Stimulated activated CD4-positive, alpha-beta T cell treated with anti-CD3 and anti-CD28 coated beads, Interleukin-4, amount 100 ng/mL, for 24 hours (primary cell): ENCODE data around the gene ZXDC.

ENCODE experiments used
- DNase-seq: peaks from one replicate; pipeline ENCODE4 v3.0.0-alpha.2; 2020

The ZXDC gene

DNA sequence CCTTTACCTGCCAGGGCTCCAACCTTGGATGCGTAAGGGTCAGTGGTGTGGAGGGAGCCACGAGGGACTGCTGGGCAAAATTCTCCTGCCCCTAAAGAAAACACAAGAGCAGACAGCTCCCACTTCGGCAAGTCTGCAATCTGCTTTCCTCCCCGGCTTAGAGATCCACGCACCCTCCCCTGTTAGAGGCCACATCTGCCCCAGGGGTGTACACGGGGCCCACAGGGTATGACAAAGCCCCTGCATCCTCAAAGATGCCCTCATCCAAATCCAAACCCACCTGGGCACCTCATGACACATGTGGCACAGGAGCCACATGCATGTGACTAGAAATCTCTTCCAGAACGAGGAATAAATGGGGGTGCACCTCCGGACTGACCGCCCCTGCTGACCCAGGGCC is 25.5 kb downstream of the ZXDC start:
- DNase-seq, result no peak

DNA sequence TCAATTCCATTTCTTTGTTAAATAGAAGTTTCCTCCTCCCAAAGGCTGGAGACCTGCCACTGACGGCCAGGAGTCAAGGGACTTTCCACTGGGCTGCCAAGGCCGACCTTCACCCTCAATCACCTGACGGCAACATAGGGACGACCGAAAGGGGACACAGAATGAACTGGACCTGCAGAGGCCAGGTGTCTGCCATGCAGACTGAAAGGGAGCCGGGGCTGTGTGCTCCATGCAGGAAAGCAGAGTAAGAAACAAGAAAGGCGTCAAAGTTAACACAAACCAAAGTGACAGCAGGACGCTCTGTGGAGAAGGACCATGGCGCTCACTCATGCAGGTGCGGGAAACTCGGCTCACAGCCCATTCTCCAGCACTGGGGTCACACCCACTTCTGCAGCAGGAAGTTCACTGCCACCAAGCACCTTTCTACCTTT is 26.1 kb downstream of the ZXDC start:
- no peak for DNase-seq

DNA sequence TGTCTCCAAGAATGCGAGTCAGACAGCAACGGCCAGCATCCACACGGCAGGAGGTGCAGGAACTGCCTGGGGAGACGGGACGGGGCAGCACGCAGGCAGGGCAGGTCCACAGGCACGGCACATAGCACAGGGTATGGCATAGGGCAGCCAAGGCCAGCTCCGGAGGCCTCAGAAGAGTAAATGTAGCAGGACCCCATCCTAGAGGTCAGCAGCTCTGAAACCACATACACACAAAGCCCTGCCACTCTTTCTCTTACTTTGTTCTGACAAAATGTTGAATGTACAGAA is 26.9 kb downstream of the ZXDC start:
- no peak for DNase-seq

DNA sequence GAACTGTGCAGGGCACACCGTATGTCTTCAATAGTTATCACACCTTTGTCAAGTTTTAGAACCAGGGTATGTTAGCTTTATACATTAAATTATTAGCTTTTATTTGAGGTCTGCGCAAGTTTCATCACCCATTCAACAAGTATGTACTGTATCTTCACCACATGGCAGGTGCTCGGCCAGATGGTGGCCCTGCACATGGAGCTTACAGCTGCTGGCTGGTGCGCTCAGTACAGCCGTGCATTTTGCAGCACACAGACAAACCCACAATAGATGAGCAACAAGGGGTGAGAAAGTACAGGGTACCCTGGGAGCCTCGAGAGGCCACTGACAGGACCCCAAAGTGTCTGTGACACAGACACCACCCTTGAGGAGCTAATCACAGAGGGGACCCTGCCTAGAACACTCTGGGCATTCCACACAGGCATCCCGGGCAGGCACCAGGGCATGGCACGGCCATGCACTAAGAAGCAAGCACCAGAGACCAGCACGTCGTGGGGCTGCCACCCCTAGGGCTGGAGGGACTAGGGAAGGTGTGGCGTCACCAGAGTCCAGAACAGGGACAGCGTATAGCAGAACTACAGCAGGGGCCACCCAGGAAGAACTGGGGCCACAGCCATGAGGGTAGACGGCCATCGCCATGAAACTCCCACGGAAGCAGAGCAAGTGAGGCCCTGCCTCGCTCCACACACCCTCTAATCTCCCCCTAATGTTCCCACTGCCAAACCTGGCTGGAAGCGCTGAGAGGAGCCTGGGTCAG is 27.4 kb downstream of the ZXDC start:
- no peak for DNase-seq

DNA sequence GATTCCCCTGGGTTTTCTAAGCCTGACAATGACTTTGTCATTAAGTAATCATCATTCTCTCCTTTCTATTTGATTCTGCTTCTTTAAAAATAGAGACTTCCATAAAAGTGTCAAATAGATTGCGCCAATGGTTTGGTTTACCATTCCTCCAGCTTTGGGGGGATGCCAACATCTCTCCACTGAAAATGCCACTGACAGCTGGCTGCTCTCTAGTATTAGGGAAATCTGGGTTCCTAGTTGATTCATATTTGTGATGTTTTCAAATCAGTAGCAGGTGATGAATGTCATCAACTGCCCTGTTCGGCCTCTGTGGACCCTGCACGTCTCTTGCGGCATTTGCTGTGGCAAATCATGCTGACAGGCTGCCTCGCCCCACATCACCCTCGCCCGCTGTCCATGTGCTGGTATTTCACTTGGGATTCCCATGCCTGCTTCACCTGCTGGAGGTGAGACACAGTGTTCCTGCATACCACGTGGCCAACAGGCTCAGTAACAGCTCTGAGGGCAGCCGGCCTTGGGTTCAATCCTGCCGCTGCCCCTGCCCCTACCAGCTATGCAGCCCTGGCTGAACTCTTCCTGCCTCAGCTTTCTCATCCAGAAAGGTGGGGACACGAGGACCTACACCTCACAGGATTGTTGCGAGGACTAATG is 28.1 kb downstream of the ZXDC start:
- no peak for DNase-seq

DNA sequence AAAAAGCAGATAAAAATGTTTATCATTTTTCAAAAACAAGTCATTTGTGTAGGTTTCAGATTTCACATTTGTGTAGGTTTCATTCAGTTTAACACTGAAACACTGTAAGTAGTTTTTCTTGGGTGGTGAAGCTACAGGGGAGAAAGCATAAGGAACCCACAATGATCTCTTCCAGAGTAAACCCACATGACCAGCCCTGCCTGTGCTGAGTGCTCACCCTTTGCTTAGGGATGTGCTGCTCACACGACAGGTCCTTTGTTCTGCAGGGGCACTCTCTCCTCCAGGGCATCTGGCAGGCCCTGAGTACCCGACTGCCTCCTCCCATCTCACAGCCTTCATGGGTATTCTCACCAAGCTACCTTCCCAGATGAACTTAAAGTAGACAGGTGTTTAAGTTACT is 28.9 kb downstream of the ZXDC start:
- no peak for DNase-seq

DNA sequence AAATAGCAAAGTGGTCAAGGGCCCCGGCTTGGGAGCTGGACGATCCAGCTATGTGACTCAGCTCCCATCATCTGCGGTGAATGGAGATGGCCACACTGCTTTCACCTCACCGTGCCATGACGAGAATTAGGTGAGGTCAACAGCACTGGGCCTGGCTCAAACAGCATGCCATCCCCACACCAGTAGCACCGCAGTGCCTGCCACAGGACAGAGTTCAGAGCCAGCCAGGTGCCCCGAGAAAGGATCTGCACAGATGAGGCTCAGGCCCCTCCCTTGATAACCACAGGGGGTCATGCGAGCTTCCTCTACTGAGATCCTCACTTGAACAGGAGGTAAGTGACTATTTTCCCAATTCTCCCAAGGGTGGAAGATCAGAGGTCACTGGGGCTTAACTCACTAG is 29.4 kb downstream of the ZXDC start:
- DNase-seq, result no peak

DNA sequence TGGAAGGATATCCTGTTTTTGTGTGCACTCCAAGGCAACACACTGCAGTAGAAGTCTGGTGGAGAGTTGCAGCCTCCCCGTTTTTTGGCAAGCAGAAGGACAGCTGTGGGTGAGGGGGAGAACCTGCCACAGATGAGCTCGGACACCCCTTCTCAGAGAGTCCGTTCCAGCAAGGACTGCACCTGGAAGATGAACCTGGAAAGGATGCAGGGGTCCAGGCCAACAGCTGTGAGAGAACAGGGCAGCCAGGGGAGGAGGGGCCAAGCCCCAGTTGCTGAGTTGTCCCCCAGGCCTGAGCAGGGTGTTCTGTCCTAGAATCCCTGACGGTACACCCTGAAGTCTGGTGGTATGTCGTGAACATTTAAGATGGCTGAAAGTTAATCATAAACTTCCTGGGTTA is 30.2 kb downstream of the ZXDC start:
- DNase-seq, result no peak

DNA sequence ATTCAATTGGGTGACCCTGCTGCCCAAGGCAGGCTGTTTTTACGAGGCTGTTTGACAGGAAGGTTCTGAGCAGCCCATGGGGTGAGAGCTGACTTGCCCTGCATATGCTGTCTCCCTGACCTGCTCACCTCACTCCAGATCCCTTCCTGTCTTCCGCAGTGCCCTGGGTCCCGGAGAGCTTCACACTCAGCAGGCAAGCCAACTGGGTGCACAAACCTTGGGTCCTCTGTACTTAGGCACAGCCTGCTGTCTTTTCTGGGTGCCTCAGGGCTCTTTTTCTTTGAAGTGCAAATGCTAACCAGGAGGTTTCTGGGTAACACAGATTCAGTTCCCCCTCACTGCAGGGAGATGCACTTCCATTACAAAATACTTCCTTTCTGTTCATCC is 32.8 kb downstream of the ZXDC start:
- no peak for DNase-seq

DNA sequence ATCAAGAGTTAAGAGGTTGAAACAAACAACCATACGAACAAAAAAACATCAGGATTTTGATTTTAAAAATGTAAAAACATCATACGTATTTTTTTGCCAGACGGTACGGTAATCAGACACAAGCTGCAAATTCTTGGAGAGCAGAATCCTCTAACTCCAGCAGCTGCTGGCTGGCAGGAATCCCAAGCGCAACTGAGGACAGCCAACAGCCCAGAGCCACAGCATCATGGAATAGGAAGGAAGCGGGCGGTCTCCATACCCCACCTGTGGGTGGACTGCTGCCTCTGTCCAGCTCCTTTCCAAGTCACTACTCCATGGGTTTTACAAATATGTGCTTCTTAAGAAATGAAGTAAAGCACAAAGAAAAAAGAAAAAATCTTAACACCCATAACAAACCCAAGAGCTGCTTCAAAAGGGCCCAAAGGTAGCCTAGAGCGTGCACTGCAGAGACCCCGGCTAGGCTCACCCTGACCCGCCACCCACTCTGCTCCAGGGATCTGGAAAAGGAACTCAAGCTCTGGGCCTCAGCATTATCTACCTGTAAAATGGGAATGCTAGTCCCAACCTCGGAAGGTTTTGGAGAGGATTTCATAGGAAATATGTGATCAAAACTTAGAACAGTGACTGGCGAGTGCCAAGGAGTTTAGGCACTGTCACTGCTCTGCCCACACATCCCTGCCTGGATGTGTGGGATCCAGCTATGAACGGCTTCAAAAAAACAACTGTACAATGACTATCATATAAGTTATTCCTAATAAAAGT is 33.4 kb downstream of the ZXDC start:
- DNase-seq, result no peak

DNA sequence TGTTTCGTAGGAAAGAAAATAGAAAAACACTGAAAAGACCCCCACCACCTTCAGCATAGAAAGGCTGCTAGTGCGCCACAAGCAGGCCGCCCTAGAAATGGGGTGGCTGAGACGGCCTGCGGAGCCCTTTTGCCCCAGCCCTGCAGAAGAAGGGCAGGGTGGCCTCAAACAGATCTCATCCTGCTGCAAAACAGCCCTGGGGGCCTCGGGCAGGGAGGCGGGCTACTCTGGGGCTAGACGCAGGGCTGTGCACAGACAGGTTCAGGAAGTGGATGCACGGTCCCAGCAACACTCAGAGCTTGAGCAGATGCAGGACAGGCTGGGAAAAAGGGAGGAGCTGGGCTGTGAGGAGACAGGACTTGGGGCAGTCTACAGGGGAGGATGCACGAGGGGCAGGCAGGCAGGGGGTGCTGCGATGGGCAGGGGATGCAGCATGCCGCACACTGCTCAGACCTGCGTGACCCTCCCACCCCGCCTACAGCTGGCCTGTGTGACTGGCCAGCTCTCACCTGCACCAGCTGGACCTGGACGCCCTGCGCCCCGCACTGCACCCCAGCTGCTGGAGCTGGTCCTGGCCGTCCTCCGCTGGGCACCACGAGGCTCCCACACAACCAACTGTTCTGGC is 34.3 kb downstream of the ZXDC start:
- no peak for DNase-seq

DNA sequence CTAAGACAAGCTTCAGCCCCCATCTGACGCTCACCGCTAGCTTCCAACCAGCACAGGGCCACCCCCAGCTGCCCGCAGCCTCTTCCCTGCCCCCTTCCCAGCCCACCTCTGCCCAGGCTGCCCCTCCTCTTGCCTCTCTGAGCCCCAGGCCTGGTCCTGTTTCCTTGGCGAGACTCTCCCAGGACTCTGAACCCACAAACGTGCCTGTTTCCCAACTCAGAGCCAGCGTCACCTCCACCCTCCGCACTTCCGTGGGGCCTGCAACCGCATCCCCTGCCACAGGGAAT is 35.0 kb downstream of the ZXDC start:
- no peak for DNase-seq

DNA sequence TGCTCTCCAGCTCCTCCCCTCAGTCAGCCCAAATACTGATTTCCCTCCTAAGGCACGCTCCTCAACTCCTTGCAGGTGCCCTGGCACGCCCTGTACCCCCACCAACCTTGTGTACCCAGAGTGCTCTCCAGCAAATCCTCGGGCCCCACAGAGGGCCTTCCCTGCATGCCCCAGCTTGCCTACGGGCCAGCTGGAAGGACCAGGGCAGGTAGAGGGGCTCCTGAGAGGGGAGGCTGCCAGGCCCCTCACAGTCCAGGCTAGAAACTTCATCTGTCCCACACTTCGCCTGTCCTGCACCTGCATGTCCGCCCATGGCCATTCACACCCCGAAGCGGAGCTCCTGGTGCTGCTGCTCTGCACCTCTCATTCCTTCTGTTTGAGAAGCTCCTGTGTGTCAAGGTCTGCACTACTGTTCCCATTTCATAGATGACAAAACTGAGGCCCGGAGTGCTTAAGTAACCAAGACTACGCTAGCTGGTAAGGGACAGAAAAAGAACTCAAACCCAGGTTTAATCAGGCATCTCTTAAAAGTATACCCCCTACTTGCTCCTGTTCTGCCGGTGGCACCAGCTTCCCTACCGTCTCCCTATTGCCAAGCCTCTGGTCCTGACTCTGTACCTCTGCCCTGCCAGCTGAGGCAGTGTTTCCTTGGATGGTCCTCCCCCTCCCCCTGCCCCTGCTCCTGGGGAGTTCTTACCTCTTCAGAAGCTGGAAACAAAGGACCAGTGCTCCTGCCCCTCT is 35.6 kb downstream of the ZXDC start:
- DNase-seq, result peak; percentile 2

DNA sequence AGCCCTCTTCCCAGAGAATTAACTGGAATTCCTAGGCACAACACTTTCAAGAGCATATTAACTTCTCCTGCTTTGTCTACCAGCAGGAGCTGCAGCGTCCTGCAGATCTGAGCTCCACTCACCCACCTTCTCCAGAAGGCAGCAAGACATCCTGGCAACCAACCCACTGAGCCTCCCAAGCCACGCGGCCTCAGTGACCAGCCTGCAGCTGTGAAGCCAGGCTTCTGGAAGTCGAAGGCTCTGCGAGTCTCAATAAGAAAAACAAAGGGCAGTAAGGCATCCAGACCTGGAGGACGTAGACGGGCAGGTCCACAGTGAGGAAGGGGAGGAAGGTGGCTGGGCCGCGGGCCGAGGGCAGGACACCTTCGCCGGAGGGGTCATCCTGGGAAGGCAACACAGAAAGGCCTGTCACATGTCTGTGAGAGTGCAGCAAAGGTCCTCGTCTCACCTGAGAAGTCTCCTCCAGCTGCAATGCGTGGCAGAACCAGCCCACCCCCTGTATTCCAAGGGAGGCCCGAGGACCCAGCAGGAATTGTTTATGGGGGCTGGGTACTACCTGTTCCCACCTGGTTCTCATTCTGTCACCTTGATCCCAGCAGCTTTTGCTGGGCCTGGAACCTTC is 36.2 kb downstream of the ZXDC start:
- DNase-seq, result peak; percentile 2

DNA sequence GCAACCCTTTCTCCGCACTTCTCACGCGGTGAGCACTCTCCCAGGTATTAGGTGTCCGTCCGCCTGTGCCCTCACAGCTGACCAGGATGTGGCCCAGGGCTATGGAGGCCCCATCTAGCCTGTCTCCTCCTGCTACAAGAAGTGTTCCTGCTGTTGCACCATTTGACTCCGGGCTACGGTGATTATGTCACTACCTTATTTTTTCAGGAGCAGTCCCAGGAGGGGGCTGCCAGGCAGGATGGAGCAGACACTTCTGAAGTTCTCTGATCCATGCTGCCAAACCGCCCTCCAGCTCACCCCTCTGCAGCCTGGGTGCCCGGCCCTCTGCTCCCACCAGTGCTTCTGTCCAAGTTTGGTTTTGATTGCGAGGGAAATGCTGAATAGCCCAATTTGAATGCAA is 36.9 kb downstream of the ZXDC start:
- DNase-seq, result no peak

DNA sequence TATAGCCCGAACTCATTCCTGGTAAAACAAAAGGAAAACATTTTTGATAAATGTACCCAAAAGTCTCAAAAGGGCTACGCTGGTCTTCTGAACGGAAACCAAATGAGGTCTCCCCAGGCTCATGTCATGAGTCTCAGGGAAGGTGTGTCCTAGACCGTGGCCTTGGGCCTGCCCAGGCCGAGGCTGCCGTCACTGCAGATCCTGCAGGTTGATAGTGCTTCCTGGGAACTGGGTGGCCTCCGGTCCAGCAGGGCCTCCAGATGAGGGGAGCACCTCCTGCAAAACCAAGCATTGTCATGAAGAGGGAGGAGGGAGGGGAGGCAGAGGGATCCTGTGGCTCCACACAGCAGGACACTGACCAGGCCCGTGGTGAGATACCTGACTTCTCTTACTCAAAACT is 37.5 kb downstream of the ZXDC start:
- no peak for DNase-seq

DNA sequence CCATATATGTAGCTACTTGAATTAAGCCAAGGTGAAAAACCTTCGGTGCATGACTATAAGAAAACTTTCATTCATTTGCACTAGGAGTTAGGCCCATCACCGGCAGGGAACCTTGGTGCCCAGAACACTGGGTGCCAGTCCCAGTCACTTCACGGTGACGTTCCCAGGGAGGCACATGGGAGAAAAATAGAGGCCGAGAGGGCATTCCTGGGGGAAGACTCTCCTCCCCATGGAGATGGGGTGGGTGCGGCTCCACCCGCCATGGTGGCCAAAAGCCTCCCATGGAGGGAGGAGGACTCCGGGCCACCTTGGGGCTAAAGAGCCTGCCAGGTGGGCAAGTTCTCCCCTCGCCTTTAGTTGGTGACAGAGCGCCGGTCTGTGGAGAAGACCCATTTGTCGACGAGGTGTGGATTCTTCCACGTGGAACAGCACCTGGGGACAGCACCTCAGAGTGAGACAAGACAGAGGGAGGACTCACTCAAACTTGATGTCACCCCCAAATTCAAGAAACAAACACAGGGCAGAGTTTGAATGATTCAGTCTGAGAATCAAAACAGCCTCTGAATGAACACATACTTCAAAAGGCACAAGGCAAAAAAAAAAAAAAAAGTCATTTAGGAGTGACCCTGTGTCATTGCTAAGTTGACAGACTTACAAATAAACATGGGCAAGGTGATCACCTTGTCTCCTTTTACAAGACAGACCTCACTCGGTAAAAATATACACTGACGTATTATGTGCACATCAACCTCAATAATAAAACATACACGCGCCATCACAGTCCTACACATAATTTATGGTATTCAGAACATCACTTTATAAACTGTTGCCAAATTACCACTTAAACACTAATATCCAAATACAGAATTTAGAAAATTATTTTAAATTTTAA is 38.6 kb downstream of the ZXDC start:
- DNase-seq, result no peak

DNA sequence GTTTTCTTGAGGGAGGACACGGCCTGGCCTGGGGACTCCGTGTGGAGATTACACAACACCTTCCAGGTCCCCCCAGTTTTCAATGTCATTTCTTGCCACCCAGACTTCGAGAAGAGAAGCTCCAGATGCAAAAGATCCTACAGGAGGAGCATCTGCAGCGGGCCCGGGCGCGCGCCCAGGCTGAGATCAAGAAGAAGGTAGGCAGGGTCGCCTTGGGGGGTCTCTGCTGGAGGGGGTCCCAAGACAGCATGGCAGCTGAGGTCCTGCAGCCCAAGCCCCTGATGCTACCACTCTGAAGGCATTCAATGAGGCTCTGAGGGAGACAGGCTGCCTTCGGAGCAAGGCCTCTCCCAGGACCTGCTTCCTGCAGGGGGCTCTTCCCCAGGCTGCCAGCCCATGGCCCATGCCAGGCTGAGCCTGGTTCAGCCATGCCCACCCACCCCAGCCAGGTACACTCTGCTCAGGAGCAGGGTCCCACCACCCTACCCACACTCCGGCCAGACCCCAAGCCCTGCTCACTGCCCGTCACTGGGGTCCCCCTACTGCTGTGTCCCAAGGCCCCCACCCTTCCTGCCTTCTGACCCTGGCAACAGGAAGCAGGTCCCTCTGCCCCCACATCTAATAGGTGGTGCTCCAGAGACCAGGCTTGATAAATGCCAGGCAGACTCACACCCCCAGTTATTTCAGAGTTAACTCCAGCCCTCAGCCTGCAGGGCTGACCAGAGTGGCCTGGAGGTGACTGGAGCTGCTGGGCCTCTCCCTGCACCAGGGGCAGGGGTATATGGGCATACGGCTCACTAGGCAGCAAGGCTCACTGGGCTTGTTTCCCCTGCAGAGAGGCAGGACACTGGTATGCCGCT is 40.0 kb downstream of the ZXDC start:
- DNase-seq, result no peak

DNA sequence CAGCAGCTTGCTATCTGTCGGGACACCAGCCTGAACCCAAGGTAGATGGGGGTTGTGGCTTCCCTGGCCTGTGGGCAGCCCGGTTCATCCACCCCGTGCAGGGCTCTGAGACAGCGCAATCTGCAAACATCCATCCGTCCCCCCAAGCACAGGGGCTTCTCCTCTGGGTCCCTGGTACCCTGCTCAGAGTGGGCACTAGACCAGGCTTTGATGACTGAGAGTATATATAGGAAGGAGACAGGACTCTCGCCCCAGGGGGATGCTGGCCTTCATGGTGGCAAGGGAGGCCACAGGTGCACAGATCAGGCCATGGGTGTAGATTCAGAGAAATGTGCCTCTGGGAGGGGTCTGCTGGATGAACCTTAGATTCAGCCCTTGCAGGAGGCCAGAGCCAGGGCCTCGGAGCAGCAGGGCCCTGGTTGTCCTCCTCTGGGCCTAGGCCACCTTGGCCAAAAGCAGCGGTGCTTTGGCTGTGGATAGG is 40.7 kb downstream of the ZXDC start:
- DNase-seq, result no peak

DNA sequence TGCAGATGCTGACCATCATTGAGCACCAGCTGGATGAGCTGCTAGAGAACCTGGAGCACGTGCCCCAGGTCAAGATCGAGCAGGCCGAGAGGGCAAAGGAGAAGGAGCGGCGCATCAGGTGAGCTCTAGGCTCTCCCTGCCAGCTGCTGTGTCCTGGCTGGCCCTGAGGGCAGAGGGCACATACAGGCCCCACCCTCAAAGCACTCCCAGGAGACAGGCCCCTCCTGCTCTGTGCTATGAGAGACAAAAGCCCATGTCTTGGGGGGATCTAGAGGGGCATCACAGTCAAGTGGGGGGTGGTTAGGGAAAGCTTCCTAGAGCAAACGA is 41.5 kb downstream of the ZXDC start:
- no peak for DNase-seq
